NCI-H1694 (cell line): Measurements from ENCODE around the gene PIKFYVE.
"Not testable (repeated sequence)": the region's sequence is repeated elsewhere in the genome, so short reads cannot be mapped to it uniquely, and the experiment has no call there.

Source experiments
- DNase-seq: peaks from one replicate; lab custom pipeline; 2025; lab: John Stamatoyannopoulos, UW

Gene PIKFYVE

DNA sequence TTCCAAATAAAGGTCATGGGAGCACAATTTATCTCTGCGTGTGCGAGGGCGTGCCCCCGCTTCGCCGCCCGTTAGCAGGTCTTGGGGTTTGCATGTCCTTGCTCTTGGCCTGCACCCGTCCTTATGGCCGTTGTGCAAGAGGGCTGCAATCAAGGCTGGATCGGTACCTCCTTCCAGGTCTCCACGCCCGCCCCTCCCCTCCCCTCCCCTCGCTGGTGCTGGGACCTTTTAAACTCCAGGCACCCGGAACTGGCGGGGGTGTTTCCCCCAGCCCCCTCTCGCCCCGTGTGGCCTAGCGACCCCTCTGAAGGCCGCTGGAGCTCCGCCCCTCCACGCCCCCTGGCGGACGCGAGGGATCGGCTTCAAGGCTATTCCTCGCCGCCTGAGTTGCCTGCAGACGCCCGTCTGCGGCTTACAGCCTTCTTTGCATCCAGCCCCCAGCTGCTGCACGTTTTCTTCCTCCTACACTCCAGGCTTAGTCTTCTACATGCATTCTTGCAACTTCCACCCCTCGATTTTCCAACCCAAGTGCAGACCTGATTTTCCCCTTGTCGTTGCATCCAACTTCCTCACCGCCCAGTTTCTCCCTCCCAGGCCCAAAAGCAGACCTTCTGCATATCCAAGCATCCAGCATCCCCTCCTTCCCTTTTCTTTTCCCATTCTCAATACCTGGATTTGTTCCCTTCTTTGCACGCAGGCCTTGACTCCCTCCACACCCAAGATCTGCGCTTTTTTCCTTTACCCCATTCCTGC is 11.8 kb upstream of the PIKFYVE start:
- DNase-seq, result peak; percentile 40

DNA sequence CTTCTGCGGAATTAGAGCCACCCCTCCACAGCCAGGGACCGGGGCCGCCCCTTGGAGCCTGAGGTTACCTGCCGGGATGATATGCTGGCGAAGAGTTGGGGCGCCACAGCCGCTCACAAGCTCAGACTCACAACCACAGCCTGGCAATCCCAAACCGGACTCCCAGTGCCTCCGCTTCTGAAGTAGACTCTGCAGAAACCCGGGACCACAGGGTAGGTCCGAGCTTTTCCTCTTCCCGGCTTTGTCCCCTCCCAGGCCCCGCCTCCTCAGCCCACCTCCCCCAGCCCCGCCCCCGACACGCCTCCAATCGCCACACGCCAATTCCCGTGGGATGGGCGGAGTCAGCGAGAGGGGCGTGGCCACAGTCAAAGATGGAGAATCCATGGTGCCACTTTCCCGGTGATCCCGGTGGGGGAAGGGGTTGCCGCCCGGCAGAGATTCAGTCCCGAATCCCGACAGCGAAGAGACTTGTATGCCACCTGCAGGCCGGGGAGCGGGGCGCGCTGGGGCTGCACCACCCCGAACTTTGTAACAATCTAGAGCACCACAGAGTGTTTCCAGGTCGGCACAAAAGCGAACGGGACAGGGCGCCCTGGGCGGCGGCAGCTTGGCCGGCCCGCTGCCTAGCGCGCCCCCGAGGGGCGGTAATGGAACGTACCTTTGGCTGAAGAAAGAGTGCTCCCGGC is 11.0 kb upstream of the PIKFYVE start, which contains the start of gene IDH1:
IDH1 (minus strand) TSS at position 201 of the 686 bp plus-strand sequence. CDS start 3,520 bp downstream, outside the sequence.
- DNase-seq, result peak; percentile 92

DNA sequence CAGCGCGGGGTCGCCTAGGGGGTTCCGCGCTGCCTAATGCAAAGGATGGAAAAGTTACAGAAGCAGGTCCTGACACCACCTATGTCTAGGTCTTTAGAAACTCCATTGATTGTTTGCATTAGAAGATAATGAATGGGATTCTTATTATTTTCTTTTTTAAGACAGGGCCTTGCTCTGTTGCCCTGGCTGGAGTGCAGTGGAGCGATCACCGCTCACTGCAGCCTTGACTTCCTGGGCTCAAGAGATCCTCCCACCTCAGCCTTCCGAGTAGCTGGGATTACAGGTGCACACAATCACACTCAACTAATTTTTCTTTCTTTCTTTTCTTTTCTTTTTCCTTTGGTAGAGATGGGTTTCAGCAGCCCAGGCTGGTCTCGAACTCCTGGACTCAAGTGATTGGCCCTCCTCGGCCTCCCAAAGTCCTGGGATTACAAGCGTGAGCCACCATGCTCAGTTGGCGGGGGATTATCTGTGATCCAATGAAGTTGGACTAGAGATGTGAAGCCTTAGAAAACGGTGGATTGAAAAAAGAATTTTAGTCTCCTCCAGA is 10.4 kb upstream of the PIKFYVE start:
- DNase-seq, result no peak

DNA sequence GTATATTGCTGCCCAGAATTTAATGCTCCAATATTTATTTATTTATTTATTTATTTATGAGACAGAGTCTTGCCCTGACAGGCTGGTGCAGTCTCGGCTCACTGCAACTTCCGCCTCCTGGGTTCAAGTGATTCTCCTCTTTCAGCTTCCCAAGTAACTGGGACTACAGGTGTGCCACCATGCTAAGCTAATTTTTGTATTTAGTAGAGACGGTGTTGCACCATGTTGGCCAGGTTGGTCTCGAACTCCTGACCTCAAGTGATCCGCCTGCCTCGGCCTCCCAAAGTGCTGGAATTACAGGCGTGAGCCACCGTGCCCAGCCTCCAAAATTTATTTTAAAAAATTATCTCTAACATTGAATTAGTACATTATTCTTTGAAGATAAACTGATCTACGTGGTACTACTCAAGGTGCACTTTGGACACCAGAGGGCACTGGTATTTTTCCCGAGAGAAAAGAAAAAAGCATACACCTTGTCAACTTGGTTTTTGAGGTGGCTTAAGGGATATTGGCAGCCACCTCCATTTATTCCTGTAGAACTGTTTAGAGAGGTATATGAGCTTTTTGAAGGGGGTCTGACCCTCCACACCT is 9.8 kb upstream of the PIKFYVE start:
- no peak for DNase-seq

DNA sequence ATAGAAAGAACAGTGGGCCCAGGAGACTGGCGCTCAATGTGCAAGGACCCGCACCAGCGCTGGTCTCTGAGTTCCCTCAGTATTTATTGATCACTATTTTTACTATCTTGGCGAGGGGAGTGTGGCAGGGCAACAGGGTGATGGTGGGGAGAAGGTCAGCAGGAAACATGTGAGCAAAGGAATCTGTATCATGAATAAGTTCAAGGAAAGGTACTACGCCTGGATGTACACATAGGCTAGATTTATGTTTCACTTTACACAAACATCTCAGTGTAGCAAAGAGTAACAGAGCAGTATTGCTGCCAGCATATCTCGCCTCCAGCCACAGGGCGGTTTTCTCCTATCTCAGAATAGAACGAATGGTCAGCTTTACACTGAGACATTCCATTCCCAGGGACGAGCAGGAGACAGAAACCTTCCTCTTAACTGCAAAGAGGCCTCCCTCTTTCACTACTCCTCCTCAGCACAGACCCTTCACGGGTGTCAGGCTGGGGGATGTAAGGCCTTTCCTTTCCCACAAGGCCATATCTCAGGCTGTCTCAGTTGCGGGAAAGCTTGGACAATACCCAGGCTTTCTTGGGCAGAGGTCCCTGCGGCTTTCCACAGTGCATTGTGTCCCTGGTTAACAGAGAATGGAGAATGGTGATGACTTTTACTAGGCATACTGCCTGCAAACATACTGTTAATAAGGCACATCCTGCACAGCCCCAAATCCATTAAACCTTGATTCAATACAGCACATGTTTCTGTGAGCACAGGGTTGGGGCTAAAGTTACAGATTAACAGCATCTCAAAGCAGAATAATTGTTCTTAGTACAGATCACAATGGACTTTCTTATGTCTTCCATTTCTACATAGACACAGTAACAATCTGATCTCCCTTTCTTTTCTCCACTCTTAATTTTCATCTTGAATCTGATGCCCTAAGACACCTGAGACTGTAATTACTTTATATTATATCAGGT is 8.9 kb upstream of the PIKFYVE start:
- DNase-seq, result not testable (repeated sequence)

DNA sequence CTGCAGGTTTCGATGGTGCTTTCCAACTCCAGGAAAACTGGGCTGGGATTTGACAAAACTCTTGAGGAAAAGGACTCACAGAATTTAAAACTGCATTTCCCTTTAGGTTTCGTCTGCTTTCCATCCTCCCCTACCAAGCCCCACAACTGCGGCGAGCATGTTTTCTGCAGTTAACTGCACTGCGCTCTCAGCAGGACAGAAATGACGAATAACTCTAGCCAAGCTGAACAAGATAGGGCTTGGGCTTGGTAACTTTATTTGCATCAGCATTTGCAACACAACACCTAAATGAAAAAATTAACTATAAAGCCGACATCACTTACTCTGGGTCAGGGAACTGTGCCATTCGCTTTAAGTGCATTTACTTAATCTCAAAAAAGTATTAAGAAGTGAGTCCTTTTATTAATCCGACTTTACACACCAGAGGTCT is 669 bp upstream of the PIKFYVE start:
- DNase-seq, result peak; percentile 30

DNA sequence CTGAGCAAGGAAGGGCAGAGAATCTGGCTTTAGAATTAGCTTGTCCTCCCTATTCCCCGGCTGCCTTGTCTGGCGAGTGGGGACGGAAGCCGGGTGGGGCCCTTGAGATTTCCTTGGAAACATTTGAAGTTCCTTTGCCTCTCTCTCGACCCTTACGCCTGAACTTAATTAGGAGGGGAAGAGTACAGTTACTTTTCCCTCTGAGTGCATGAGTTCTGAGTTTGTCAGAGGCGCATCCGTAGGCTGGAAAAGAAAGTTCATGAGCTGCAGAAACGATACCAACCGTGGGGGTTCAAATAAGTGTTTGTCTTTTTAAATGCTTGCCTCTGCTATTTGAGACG is 468 bp downstream of the PIKFYVE start:
- no peak for DNase-seq

DNA sequence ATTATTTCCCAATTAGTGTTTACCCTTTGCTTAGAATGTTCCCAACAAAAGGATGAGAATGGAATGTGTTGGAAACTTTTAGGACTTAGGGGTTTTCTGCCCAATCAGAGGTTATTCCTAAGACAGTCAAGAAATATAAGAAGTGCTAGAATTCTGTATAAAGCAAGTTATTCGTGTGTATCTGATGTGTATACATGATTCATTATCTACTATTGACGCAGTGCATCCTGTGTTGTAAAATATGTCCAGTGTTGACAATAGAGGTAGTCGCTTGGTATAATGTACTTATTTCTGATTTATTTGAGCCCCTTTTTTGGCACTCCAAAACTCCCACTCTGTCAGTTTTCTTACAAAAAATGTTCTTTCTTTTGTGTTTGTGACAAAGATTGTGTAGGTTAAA is 881 bp downstream of the PIKFYVE start:
- no peak for DNase-seq

DNA sequence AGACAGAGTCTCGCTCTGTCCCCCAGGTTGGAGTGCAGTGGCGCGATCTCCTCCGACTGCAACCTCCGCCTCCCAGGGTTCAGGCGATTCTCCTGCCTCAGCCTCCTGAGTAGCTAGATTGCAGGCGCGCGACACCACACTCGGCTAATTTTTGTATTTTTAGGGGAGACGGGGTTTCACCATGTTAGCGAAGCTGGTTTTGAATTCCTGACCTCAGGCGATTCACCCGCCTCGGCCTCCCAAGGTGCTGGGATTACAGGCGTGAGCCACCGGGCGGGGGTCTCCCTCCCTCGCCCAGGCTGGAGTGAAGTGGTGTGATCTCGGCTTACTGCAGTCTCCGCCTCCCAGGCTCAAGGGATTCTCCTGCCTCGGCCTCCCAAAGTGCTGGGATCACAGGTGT is 1.5 kb downstream of the PIKFYVE start:
- DNase-seq, result not testable (repeated sequence)

DNA sequence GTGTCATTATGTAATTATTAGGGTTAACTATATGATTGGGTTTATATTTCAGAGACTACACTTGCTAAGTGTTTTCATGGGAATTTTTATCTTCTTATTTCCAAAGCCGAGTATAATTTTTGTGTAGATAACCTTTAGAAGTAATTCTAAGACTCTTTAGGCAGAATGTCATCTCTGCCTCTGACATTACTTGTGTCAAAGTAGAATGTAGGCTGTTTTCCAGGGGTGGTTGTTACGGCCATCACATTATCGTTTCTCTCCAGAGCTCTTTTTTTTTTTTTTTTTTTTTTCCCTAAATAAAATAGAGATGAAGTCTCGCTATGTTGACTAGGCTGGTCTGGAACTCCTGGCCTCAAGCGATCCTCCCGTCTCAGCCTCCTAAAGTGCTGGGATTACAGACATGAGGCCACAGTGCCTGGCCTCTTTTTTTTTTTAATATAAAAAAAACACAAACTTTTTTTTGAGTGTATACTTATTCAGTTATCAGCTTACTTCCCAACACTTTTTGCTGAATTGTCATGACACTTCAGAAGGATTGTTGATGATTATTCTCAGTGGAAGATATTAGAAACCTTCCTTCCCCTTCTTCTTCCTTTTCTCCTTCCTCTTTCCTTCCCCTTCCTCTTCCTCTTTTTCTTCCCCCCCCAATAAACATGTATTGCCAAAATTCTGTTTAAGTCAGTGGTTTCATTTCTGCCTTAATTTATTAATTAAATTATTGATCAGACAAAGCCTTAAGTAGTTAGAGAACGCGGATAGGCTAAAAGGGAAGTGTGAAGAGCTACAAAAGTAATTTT is 2.3 kb downstream of the PIKFYVE start:
- DNase-seq, result no peak

DNA sequence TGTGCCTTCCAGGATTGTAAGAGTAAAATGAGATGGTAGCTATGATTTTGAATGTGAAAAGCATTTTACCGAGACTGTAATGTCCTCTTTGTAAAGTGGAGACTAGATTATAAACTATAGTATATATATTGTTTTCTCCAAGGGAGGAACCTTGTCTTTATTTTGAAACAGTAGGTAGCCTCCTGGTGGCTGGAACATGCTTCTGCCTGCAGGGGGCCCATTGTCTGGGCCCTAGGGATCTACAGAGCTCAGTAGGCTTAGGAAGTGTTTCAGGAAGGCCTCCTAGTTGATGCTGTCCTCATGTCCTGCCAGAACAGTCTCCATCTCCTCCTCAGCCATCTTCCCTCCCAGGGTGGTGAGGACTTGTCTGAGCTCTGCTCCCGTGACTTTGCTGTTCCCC is 3.0 kb downstream of the PIKFYVE start:
- DNase-seq, result no peak

DNA sequence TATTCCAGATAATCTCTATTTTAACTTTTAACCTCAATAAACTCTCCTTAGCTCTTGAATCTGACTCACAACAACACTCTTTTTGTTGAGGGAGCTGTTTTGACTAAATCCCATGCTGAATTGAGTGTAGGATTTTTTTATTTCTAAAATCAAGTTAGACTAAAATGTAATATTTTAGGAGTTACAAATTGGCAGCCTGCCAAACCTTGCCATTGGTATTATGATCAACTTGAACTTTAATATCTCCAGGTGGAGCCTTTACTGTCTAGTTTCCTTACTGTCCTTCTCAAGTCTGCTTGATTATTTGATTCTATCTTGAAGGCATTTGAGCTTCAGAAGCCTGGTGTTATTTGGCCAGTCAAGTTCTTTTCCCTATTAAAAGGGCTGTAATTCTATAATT is 8.7 kb downstream of the PIKFYVE start:
- no peak for DNase-seq

DNA sequence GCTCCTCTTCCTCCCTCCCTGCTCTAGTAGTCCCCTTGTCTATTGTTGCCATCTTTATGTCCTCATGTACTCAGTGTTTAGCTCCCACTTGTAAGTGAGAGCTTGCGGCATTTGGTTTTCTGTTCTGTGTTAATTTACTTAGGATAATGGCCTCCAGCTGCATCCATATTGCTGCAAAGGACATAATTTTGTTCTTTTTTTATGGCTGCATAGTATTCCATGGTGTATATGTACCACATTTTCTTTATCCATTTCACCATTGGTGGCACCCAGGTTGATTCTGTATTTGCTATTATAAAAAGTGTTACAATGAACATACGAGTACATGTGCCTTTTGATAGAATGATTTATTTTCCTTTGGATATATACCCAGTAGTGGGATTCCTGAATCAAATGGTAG is 12.5 kb downstream of the PIKFYVE start:
- DNase-seq, result no peak

DNA sequence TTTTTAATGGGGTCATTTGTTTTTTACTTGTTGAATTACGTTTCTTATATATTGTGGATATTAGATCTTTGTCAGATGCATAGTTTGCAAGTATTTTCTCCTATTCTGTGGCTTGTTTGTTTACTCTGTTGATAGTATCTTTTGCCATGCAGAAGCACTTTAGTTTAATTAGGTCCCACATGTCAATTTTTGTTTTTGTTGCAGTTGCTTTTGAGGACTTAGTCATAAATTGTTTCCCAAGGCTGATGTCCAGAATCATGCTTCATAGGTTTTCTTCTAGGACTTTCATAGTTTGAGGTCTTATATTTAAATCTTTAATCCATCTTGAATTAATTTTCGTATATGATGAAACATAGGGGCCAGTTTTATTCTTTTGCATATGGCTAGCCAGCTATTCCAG is 13.2 kb downstream of the PIKFYVE start:
- no peak for DNase-seq

DNA sequence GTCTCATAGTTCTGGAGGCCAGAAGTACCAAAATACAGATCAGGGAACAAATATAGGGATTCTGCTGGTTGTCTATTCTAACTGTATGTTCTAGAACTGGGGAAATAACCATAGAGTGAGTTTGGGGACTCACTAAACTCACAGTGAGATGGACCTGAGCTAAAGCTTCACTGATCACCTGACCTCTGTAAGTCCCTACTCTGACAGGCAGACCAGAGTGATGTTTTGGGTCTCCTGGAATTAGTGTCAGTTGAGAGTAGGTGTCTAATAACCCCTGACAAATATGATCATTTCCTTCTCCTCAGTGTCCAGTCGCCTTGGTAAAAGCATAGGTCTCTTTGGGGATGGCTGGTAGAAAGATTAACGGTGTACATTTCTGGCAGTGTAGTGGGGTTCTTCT is 14.2 kb downstream of the PIKFYVE start:
- DNase-seq, result no peak

DNA sequence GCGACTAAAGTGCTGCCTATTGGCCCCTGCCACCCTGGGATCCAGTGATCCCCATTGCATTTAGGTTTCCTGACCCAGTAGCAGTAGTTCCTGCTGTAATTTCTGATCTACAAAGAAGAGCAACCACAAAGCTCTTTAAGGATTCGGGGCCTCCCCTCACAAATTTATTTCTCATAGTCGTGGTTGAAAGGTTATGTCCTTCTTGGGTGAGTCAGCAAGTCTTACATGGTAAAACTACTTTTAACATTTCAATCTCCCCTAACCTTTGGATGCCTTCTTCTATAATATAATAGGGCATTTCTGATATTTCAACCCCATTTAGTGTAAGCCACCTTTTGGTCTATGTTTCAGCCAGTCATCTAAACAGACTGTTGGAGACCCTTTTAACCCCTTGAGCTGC is 14.9 kb downstream of the PIKFYVE start:
- no peak for DNase-seq

DNA sequence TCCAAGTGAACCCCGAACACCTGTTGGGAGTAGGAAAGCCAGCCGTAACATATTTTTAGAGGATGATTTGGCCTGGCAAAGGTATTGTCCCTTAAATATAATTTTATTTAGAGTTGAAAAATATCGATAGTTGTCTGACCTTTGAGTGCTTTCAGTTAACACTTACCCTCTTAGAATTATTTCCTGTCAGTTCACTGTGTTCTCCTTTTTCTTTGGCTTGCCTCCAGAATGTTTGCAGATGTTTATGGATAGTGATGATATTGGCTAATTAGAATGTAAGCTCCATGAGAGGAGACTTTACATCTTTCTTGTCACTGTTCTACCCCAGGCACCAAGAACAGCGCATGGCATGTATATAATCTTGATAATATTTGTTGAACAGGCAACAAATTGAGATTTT is 19.8 kb downstream of the PIKFYVE start:
- no peak for DNase-seq

DNA sequence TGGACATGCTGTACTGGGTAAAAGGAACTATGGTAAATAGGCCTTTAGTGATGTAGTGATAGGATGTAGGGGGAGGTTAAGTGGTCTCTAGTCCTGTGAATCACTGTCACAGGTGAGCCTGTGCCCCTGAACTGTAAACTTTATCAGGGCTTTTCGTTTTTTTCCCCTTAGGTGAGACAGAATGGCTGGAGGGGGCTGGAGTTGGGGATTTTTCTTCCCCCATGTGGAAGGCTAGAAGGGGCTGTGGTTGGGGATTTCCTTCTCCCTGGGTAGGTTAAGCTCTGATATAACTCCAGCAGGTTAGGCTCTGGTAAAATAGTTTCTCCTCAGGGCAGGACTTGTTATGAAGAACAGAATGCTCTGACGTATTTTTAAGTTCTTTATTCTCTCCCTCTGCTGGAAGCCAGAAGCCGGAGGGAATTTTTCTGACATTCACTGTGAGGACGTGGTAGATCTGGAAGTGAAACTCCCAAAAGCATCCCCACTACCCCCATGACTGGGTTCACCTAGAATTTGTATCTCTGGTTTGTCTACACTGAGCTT is 28.5 kb downstream of the PIKFYVE start:
- no peak for DNase-seq

DNA sequence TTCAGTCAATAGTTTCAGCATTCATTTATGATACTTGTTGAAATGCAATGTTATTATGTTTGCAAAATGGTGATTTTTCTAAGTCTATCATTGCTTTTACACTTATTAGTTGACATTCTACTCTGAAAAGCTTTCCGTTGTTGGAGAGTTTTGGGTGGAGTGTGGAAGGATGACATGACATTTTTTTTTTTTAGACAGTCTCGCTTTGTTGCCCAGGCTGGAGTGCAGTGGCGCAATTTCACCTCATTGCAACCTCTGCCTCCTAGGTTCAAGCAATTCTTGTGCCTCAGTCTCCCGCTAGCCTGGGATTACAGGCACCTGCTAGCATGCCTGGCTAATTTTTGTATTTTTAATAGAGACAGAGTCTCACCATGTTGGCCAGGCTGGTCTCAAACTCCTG is 29.8 kb downstream of the PIKFYVE start:
- DNase-seq, result no peak

DNA sequence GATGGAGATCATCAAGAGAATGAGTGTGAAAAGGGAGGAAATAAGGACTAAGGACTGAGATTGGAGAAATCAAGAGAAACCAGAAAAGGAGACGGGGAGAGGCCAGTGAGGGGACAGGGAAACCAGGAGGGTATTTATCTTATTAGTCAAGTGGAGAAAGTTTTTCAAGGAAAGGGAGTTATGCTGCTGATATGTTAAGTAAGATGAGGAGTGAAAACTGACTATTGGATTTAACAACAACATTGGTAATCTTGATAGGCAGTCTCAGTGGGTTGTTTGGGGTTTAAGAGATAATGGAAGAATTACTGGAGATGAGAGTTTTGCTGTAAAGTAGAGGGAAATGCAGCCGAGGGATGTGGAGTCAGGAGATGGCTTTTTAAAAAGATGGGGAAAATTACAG is 30.6 kb downstream of the PIKFYVE start:
- DNase-seq, result no peak

DNA sequence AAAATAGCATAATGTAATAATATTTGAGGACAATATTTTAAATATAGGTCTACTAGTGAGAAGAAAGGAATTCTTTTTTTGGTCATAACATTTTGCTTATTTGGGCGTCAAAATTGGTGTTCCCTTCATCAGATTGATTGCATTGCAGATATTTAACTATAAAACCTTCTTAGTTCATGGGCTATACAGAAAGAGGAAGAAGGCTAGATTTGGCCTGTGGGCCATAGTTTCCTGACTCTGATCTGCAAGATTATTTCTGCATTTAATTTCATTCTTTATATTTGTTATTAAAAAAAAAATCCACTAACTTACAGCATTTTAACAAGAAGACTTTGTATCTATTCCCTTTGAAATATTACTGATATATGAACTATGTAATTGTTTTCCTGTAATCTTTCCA is 31.9 kb downstream of the PIKFYVE start:
- no peak for DNase-seq
